KMS-11 (cell line): ENCODE measurements around the gene HABP4.

Experiments used
- H2AFZ ChIP-seq: fragments of 200-600 bp; sonication (generic); 2 replicates; pipeline ENCODE4 v1.6.1; 2016; ENCODE audit warnings: antibody characterized with exemption, mixed run types, low read depth
- H3K27ac ChIP-seq: fragments of 200-600 bp; sonication (generic); 2 replicates; pipeline ENCODE4 v1.6.1; 2016; ENCODE audit warnings: mild to moderate bottlenecking, mixed run types
- H3K27me3 ChIP-seq: fragments of 200-600 bp; sonication (generic); 2 replicates; pipeline ENCODE4 v1.6.1; 2017; ENCODE audit warnings: mild to moderate bottlenecking, low read depth, mixed run types, moderate library complexity; ENCODE audit not compliant: insufficient read depth
- H3K36me3 ChIP-seq: fragments of 200-600 bp; sonication (generic); 2 replicates; pipeline ENCODE4 v1.6.1; 2017; ENCODE audit warnings: mild to moderate bottlenecking, mixed run types; ENCODE audit not compliant: insufficient read depth
- H3K4me1 ChIP-seq: fragments of 200-600 bp; sonication (generic); 2 replicates; pipeline ENCODE4 v1.6.1; 2016; ENCODE audit warnings: mild to moderate bottlenecking, low read depth, mixed run types; ENCODE audit not compliant: poor library complexity, severe bottlenecking
- H3K4me2 ChIP-seq: fragments of 200-600 bp; sonication (generic); 2 replicates; pipeline ENCODE4 v1.7.0; 2016; ENCODE audit warnings: mild to moderate bottlenecking, mixed run types
- H3K4me3 ChIP-seq: fragments of 200-600 bp; sonication (generic); IDR thresholded peaks from 2 replicates; pipeline ENCODE4 v1.6.1; 2017; ENCODE audit warnings: low read depth, low read length, mixed read lengths; ENCODE audit not compliant: insufficient read depth
- H3K79me2 ChIP-seq: fragments of 200-600 bp; sonication (generic); 2 replicates; pipeline ENCODE4 v1.6.1; 2016; ENCODE audit warnings: low read depth, mixed run types; ENCODE audit not compliant: insufficient read depth
- H3K9ac ChIP-seq: fragments of 200-600 bp; sonication (generic); 2 replicates; pipeline ENCODE4 v1.6.1; 2016; ENCODE audit warnings: mild to moderate bottlenecking, mixed run types
- H4K20me1 ChIP-seq: fragments of 200-600 bp; sonication (generic); 2 replicates; pipeline ENCODE4 v1.6.1; 2016; ENCODE audit warnings: mild to moderate bottlenecking, mixed run types; ENCODE audit not compliant: insufficient read depth
- TF ChIP-seq, protein P1 (sequence below): fragments of 200-600 bp; sonication (generic); conservative IDR thresholded peaks from 2 replicates; pipeline ENCODE4 v1.6.1; 2017; ENCODE audit warnings: low read depth, mild to moderate bottlenecking, antibody characterized with exemption, low read length, moderate library complexity, mixed read lengths

Gene HABP4

GRCh38 chr9:96430377-96430776 is 19.6 kb upstream of the HABP4 start:
- Histone ChIP-seq H3K4me1 (no peaks in the 10 kb centered on the region), H3K27ac (no peak overlapping the region), H3K4me2 (no peak overlapping the region), H2AFZ (no peak overlapping the region), H3K27me3 (no peaks in the 10 kb centered on the region), H3K79me2 (no peaks in the 10 kb centered on the region), H3K36me3 (no peaks in the 10 kb centered on the region), H3K9ac (no peak overlapping the region), H4K20me1 (no peaks in the 10 kb centered on the region), H3K4me3 (no peak overlapping the region)
- TF ChIP-seq, protein P1, sequence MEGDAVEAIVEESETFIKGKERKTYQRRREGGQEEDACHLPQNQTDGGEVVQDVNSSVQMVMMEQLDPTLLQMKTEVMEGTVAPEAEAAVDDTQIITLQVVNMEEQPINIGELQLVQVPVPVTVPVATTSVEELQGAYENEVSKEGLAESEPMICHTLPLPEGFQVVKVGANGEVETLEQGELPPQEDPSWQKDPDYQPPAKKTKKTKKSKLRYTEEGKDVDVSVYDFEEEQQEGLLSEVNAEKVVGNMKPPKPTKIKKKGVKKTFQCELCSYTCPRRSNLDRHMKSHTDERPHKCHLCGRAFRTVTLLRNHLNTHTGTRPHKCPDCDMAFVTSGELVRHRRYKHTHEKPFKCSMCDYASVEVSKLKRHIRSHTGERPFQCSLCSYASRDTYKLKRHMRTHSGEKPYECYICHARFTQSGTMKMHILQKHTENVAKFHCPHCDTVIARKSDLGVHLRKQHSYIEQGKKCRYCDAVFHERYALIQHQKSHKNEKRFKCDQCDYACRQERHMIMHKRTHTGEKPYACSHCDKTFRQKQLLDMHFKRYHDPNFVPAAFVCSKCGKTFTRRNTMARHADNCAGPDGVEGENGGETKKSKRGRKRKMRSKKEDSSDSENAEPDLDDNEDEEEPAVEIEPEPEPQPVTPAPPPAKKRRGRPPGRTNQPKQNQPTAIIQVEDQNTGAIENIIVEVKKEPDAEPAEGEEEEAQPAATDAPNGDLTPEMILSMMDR, result no peak

- Histone ChIP-seq H4K20me1 (no peaks in the 10 kb centered on the region), H3K4me3 (no peak overlapping the region), H2AFZ (no peak overlapping the region), H3K27me3 (no peaks in the 10 kb centered on the region), H3K4me1 (no peaks in the 10 kb centered on the region), H3K9ac (no peak overlapping the region), H3K4me2 (no peak overlapping the region), H3K27ac (no peak overlapping the region), H3K36me3 (no peaks in the 10 kb centered on the region), H3K79me2 (no peaks in the 10 kb centered on the region)
- TF ChIP-seq, protein P1, result no peak
Observed at GRCh38 chr9:96435345-96435744, 14.6 kb upstream of the HABP4 start.

DNA sequence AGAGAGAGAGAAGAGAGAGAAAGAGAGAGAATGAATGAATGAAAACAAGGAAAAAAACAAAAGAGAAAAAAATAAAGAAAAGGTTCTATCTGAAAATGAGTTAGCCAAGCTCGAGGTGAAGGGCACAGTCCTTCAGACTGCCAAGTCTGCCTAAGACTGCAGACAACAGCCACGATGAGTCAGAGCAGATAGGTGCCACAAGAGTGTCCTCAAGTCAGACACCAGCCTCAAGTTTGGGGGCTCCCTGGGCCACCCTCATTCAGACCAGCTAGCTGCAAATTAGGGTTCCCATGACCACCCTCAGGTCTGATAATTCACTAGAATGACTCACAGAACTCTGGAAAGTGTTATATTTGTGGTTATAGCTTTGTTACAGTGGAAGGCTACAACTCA is 13.9 kb upstream of the HABP4 start:
- no peaks in the 10 kb centered on the region for H3K79me2 ChIP-seq
- H3K4me1 ChIP-seq, result no peaks in the 10 kb centered on the region
- H2AFZ ChIP-seq, result no peak overlapping the region
- no peaks in the 10 kb centered on the region for H3K27me3 ChIP-seq
- H3K27ac ChIP-seq, result no peak overlapping the region
- H3K36me3 ChIP-seq, result no peaks in the 10 kb centered on the region
- H3K9ac ChIP-seq, result no peak overlapping the region
- no peaks in the 10 kb centered on the region for H4K20me1 ChIP-seq
- TF ChIP-seq, protein P1, result no peak
- no peak overlapping the region for H3K4me2 ChIP-seq
- no peak overlapping the region for H3K4me3 ChIP-seq

DNA sequence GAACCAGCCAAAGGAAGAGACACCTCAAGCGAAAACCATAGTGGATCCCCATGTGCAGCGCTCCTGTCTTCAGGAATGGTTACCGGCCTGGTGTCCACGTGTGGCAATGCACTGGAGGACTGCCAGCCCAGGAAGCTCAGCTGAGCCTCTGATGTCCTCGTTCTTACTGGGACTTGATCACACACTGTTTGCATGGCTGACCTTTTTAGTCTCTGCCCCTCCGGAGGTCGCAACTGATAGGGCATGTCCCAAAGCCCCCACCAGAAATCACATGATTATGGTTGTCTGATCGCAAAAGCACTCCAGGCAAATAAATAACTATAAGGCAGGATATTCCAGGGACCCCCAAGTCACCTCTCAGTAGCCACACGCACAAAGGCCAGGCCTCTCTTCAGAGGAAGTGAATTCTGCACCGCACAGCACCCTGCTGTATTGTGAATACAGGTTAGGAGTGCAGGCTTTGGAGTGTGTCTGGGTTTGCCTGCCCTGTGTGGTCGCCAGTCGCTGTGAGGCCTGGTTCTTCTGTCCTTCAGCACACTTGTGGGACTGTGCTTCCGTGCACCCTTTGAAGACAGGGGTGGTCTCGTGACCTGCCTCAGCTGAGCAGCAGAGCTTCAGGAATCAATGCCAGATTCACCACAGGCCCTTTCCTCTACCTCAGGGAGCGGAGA is 13.4 kb upstream of the HABP4 start:
- Histone ChIP-seq H2AFZ (no peak overlapping the region), H3K4me1 (no peaks in the 10 kb centered on the region), H3K27ac (no peak overlapping the region), H3K9ac (no peak overlapping the region), H3K4me3 (no peak overlapping the region), H4K20me1 (no peaks in the 10 kb centered on the region), H3K4me2 (no peak overlapping the region), H3K27me3 (no peaks in the 10 kb centered on the region), H3K36me3 (no peaks in the 10 kb centered on the region), H3K79me2 (no peaks in the 10 kb centered on the region)
- TF ChIP-seq, protein P1, result no peak
